ENCODE data around the gene RABGEF1. TPM values are rescaled to one million over a fixed set of nuclear protein-coding genes. Genes with fewer than 3 reads are reported as not detected.
"Not testable (repeated sequence)": the region's sequence is repeated elsewhere in the genome, so short reads cannot be mapped to it uniquely, and the experiment has no call there.

RABGEF1 gene
- total and polyA plus RNA-seq, 2 donors (not counting 1 experiment from before 2014, with no cell fraction given): 41.6 to 47.9 TPM

DNA sequence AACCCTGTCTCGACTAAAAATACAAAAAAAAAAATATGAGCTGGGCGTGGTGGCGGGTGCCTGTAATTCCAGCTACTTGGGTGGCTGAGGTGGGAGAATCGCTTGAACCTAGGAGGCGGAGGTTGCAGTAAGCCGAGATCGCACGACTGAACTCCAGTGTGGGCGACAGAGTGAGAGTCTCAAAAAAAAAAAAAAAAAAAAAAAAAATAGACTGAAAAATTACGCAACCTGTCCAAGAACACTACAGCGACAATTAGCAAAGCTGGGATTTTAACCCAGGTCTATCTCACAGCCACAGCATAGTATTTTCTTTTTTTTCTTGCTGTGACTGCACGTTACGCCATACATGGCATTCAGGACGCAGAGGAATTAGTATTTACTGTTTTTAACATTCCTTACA lies 1.1 kb upstream of the RABGEF1 start:
- no peaks in the 10 kb centered on the region for H3K27me3 ChIP-seq (ENCODE audit: control insufficient read depth, insufficient read depth, low read length)
- no peak overlapping the region for H3K9ac ChIP-seq (ENCODE audit: insufficient read depth, low read length)
- H3K79me2 ChIP-seq (ENCODE audit: control insufficient read depth, insufficient read depth, low read length): peaks cover 39% of the 10 kb centered on the region
- no peaks in the 10 kb centered on the region for H4K20me1 ChIP-seq (ENCODE audit: control insufficient read depth, extremely low read depth, insufficient read depth, low read length)
- no peak overlapping the region for H2AFZ ChIP-seq (ENCODE audit: low read length)
- TF ChIP-seq, protein P1, sequence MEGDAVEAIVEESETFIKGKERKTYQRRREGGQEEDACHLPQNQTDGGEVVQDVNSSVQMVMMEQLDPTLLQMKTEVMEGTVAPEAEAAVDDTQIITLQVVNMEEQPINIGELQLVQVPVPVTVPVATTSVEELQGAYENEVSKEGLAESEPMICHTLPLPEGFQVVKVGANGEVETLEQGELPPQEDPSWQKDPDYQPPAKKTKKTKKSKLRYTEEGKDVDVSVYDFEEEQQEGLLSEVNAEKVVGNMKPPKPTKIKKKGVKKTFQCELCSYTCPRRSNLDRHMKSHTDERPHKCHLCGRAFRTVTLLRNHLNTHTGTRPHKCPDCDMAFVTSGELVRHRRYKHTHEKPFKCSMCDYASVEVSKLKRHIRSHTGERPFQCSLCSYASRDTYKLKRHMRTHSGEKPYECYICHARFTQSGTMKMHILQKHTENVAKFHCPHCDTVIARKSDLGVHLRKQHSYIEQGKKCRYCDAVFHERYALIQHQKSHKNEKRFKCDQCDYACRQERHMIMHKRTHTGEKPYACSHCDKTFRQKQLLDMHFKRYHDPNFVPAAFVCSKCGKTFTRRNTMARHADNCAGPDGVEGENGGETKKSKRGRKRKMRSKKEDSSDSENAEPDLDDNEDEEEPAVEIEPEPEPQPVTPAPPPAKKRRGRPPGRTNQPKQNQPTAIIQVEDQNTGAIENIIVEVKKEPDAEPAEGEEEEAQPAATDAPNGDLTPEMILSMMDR (conservative IDR thresholded peaks at IDR 0.05 in 1 of 2, IDR thresholded peaks at IDR 0.05 in 1 of 2; ENCODE audit: low read depth in 1 of 2, low read length in 2 of 2): no peak
- no peak for TF ChIP-seq EZH2 (IDR thresholded peaks at IDR 0.05; ENCODE audit: low read length, missing control alignments)
- H3K4me2 ChIP-seq (ENCODE audit: extremely low read depth, insufficient read depth, low read length): peak overlapping the region; percentile 59
- H3K27ac ChIP-seq (ENCODE audit: insufficient read depth, low read length): peak overlapping the region; percentile 98
- H3K9me3 ChIP-seq (ENCODE audit: control insufficient read depth, insufficient read depth, low read depth, low read length): no peaks in the 10 kb centered on the region
- DNase-seq (ENCODE audit: low read depth in 2 of 2): no peak
- H3K4me3 ChIP-seq (replicated peaks in 1 of 4; ENCODE audit: control extremely low read depth in 1 of 4, insufficient read depth in 1 of 4, low read depth in 3 of 4, low read length in 4 of 4): peak overlapping the region; percentile 77 to 96 (median 90)
- H3K36me3 ChIP-seq (ENCODE audit: control insufficient read depth, insufficient read depth, low read length): no peaks in the 10 kb centered on the region
- no peaks in the 10 kb centered on the region for H3K4me1 ChIP-seq (ENCODE audit: control insufficient read depth, extremely low read depth, insufficient read depth, low read length)

DNA sequence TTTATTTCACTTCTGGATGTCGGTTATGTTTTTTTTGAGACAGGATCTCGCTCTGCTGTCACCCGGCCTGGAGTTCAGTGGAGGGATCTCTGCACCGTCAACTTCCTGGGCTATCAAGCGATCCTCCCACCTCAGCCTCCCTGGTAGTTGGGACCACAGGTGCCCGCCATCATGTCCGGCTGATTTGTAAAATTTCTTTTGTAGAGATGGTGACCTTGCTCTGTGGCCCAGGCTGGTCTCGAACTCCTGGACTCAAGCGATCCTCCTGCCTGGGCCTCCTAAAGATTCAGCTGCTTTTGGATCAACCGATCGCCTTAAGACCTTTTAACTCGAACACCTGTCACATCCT lies 606 bp upstream of the RABGEF1 start:
- no peaks in the 10 kb centered on the region for H3K27me3 ChIP-seq (ENCODE audit: control insufficient read depth, insufficient read depth, low read length)
- no peaks in the 10 kb centered on the region for H3K9me3 ChIP-seq (ENCODE audit: control insufficient read depth, insufficient read depth, low read depth, low read length)
- peaks cover 43% of the 10 kb centered on the region for H3K79me2 ChIP-seq (ENCODE audit: control insufficient read depth, insufficient read depth, low read length)
- peak overlapping the region; percentile 99 for H3K9ac ChIP-seq (ENCODE audit: insufficient read depth, low read length)
- no peak for TF ChIP-seq EZH2 (IDR thresholded peaks at IDR 0.05; ENCODE audit: low read length, missing control alignments)
- TF ChIP-seq, protein P1 (conservative IDR thresholded peaks at IDR 0.05 in 1 of 2, IDR thresholded peaks at IDR 0.05 in 1 of 2; ENCODE audit: low read depth in 1 of 2, low read length in 2 of 2): no peak
- H3K27ac ChIP-seq (ENCODE audit: insufficient read depth, low read length): peak overlapping the region; percentile 98
- H3K4me1 ChIP-seq (ENCODE audit: control insufficient read depth, extremely low read depth, insufficient read depth, low read length): no peaks in the 10 kb centered on the region
- peak overlapping the region; percentile 77 to 96 (median 90) for H3K4me3 ChIP-seq (replicated peaks in 1 of 4; ENCODE audit: control extremely low read depth in 1 of 4, insufficient read depth in 1 of 4, low read depth in 3 of 4, low read length in 4 of 4)
- peak in 1 of 2 donors; percentile 6 for DNase-seq (ENCODE audit: low read depth in 2 of 2)
- H4K20me1 ChIP-seq (ENCODE audit: control insufficient read depth, extremely low read depth, insufficient read depth, low read length): no peaks in the 10 kb centered on the region
- peak overlapping the region; percentile 59 for H3K4me2 ChIP-seq (ENCODE audit: extremely low read depth, insufficient read depth, low read length)
- H2AFZ ChIP-seq (ENCODE audit: low read length): peak overlapping the region; percentile 49
- no peaks in the 10 kb centered on the region for H3K36me3 ChIP-seq (ENCODE audit: control insufficient read depth, insufficient read depth, low read length)

DNA sequence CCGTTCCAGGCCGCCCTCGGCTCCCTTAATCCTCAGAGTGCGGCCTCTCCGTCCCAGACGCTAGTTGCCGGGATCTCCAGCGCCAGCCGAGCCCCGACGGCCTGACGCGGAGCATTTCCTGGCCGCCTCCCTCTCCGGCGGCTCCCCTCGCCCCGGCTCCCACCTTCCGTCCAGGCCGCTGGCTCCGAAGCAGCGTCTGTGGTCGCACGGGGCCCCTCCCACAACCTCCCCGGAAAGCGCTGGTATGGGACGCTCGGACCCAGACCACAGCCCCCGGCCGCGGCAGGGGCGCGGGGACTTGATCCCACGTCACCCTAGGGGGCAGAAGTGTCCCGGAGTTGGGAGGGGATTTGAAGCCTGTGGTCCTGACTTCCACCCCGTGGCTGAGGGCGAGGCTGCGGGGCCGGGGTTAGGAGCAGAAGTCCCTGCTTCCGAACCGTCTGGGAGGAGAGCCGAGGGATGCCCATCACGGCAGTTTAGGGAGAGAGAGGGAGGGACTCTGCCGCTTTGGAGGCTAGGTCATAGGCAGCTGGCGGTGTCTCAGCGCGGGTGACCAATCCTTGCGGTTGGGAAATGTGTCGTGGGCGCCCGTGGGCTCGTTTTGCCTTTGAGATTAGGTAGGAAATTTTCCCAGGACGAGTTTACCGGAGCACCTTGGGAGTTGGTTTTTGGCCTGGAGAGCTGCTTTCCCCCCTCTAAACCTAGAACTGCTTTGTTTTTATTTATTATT lies 612 bp downstream of the RABGEF1 start:
- peak overlapping the region; percentile 39 for H2AFZ ChIP-seq (ENCODE audit: low read length)
- H3K4me3 ChIP-seq (replicated peaks in 1 of 4; ENCODE audit: control extremely low read depth in 1 of 4, insufficient read depth in 1 of 4, low read depth in 3 of 4, low read length in 4 of 4): peak overlapping the region; percentile 77 to 96 (median 86)
- H3K27ac ChIP-seq (ENCODE audit: insufficient read depth, low read length): peak overlapping the region; percentile 98
- not testable (repeated sequence) for H3K36me3 ChIP-seq (ENCODE audit: control insufficient read depth, insufficient read depth, low read length); H3K27me3 ChIP-seq (ENCODE audit: control insufficient read depth, insufficient read depth, low read length); H3K4me1 ChIP-seq (ENCODE audit: control insufficient read depth, extremely low read depth, insufficient read depth, low read length); H3K9me3 ChIP-seq (ENCODE audit: control insufficient read depth, insufficient read depth, low read depth, low read length); H4K20me1 ChIP-seq (ENCODE audit: control insufficient read depth, extremely low read depth, insufficient read depth, low read length)
- peak; percentile 37 to 50 for DNase-seq (ENCODE audit: low read depth in 2 of 2)
- H3K9ac ChIP-seq (ENCODE audit: insufficient read depth, low read length): peak overlapping the region; percentile 99
- peak overlapping the region; percentile 68 for H3K4me2 ChIP-seq (ENCODE audit: extremely low read depth, insufficient read depth, low read length)
- H3K79me2 ChIP-seq (ENCODE audit: control insufficient read depth, insufficient read depth, low read length): peaks cover 55% of the 10 kb centered on the region
